T-helper 2 cell (primary cell): ENCODE results near the gene CEP41.
"Not testable (repeated sequence)": the region's sequence is repeated elsewhere in the genome, so short reads cannot be mapped to it uniquely, and the experiment has no call there.

Source experiments
- DNase-seq, 5 experiments: peaks; one replicate each; pipeline versions ENCODE4 v3.0.0 to v3.0.0-alpha.2; 2012 to 2022

Gene CEP41

DNA sequence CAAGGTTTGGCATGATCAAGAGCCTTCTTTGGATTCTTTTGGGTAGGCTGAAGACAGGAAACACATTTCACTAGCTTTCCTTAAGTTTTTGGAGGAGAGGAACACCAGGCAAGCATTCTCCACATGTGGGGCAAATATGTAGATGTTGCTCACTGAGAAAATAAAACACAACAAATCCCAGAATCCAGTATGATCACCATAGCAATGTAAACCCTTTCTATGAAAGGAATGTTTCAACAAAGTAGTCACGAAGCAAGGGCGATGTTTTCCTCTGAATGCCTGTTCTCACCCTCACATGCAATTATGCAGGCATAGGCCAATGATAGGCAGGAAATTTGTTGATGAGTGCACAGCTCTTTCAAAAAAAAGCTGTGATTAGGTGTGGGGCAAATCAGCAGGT is 20.5 kb upstream of the CEP41 start:
- DNase-seq = no peak

- DNase-seq = peak in 1 of 5 experiments; percentile 61
These were observed 17.4 kb upstream of the CEP41 start for GRCh38 chr7:130458257-130458656.

DNA sequence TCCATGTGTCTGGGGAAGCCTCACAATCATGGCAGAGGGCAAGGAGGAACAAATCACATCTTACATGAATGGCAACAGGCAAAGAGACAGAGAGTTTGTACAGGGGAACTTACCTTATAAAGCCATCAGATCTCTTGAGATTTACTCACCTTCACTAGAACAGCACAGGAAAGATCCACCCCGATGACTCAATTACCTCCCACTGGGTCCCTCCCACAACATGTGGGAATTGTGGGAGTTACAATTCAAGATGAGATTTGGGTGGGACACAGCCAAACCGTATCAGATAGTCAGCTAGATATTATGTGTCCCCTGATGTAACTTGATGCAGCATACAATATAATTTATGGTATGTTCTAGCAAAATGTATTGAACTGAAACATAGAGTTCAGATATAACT is 14.1 kb upstream of the CEP41 start:
- no peak for DNase-seq

DNA sequence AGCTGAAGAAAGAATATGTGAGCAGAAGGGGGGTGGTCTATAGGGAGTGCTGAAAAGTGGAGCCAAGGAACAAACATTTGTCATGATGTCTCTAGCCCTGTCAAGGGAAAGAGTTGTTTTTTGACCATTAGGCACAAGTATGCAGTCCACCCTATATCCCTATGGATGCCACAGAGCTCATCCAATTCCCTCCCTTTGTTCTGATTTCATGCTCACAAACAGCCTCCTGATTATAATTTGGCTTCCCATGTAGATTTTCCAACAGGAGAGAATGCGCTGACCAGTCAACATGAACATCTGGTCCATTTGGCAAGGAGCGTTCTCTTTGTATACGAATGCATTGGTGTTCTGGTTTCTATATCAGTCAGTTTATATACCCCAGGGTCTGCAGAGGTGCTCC is 12.1 kb upstream of the CEP41 start:
- DNase-seq = no peak

DNA sequence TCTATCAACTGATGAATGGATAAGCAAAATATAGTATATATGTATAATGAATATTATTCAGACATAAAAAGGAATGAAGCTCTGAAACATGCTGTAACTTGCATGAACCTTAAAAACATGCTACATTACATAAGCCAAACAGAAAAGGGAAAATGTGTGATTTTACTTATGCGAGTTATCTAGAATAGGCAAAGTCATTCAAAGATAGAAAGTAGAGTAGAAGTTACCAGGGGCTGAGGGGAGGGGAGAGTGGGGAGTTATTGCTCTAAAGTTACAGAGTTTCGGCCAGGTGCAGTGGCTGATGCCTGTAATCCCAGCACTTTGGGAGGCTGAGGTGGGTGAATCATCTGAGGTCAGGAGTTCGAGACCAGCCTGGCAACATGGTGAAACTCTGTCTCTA is 10.5 kb upstream of the CEP41 start:
- DNase-seq = not testable (repeated sequence)

GRCh38 chr7:130446259-130446658 is 5.4 kb upstream of the CEP41 start:
- peak in 1 of 5 experiments; percentile 58 for DNase-seq

DNA sequence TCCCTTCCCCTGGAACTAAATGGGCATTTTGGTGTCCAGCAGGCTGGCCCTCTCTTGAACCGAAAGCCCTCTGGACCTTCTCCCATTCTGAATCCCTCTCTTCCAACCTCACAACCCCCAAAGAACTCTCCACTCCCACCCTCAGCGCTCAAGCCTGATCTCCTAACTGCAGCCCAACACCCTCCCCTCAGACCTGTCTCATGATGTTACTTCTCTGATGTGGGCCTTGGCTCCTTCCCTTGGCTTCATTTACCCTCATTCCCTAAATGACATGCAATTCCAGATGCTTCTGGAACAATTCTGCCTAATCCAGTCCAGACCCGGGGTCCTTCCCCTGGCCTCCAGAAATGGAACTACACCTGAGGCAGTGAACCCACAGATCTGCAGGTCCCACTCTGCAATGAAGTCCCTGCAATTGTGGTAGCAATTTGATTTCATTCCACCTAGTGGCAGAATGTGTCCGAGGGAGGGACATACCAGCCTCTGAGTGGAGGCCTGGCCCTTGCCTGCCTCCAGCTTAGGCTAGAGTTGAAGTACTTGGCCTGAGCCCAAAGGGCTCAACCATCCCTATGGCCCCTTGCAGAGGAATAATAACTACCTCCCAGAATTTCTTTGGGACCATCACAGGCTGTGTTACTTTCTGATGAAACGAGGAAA is 4.1 kb upstream of the CEP41 start:
- DNase-seq = peak in 1 of 5 experiments; percentile 18

GRCh38 chr7:130444234-130444633 is 3.4 kb upstream of the CEP41 start:
- DNase-seq = peak in 1 of 5 experiments; percentile 15

DNA sequence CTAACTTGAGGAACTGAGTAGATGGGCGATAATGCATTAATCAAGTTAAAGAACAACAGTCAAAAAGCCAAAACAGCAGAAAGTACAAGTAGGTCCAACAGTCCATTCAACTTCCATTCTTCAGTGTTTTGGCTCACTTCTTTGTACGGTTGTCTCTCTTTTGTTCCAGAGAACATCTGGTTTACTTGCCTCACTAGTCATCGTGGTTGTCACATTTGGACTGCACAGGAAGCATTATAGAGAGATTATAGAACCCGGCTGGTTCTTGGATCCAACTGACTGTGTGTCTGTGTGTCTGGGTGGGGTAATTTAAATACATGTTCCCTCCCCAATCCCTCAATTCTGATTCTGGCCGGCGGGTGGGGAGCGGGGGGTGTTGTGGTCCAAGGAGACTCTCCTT is 1.8 kb upstream of the CEP41 start:
- no peak for DNase-seq

DNA sequence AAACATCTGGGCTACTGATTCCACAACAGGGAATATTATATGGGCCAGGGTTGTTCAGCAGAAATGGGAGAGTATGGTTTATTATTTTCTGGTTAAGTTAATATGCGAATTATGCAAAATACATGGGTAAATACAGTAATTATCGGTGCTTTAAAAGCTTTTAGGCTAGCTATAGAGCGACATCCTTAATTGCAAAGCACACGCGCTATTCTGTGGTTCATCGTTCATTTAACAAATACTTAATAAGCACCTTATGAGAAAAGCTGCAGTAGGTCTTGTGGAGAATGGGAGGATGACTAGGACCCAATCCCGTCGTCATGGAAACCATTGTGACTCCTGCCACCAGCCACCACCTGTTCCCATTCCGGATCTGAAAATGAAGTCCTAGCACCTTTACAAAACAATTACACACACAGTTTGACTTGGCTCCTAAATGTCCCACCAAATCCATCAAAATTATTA is 623 bp upstream of the CEP41 start:
- no peak for DNase-seq

DNA sequence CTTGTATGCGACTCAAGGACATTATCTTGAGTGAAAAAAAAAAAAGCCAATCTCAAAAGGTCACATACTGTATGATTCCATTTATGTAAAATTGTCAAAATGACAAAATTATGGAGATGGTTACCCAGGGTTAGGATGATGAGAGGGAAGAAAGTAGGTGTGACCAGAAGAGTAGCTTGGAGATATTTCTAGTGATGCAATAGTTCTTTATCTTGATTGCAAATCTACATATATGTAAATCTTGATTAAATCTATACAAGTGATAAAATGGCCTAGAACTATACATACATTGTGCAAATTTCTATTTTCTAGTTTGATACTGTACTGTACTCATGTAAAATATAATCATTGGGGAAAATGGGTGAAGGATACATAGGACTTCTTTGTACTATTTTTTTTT is 4.6 kb downstream of the CEP41 start:
- DNase-seq = no peak

DNA sequence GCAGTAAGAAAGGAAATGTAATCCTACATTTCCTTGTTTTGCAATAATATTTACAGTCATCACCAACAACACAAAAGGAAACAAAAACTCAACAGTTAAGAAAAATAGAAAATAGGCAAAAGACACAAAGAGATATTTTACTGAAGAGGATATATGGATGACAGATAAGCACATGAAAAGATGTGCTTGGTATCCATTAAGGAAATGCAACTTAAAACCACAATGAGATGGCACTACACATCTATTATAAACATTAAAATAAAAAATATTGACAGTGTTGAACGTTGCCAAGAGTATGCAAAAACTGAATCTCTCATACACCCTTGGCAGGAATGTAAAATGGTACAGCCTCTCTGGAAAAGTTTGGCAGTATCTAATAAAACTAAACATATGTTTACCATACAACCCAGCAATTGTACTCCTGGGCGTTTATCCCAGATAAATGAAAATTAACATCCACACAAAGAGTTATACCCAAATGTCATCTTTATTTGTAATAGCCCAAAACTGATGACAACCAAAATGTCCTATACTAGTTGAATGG is 5.4 kb downstream of the CEP41 start:
- no peak for DNase-seq

GRCh38 chr7:130433301-130433700 is 7.5 kb downstream of the CEP41 start:
- no peak for DNase-seq

GRCh38 chr7:130432886-130433285 is 7.9 kb downstream of the CEP41 start:
- no peak for DNase-seq

- DNase-seq = no peak
These were observed 9.8 kb downstream of the CEP41 start for GRCh38 chr7:130430841-130431666.

DNA sequence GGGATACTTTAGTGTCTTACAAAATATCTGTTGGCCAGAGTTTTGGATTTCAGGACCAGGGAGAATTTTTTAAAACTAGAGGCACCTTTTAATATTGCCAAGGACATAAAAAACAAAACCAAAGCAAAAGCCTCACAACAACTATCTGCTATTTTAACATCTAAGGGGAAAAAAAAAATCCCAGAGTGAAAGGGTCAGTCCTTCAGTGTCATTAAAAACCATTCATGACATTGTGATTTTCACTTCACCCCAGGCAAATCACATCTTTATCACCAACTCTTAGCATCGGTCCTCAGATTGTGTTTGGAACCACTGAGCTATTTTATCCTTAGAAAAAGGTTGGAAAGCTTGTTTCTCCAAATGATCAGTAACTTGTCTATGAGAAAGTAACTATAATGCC is 10.7 kb downstream of the CEP41 start:
- DNase-seq = no peak

- no peak for DNase-seq
These were observed 11.8 kb downstream of the CEP41 start for GRCh38 chr7:130429019-130429418.

DNA sequence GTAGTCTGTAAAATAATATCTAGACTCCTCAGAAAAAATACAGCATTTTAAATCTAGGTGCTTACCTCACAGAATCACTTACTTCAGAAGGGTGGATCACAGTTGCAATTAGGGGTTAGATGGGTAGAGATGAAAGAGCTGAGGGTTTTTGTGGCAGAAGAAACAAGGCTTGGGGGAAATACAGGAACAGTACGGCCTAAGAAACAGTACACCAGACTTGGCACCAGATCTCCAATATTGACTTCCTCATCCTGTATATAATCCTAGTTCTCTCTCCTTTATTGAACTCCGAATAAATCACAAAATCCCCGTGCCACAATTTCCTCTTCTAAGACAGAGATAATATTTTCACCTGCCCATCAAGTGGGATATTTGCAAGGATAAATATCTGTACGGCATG is 14.3 kb downstream of the CEP41 start:
- DNase-seq = peak in 1 of 5 experiments; percentile 7

- DNase-seq = no peak
These were observed 15.0 kb downstream of the CEP41 start for GRCh38 chr7:130425796-130426195.

- no peak for DNase-seq
These were observed 17.2 kb downstream of the CEP41 start for GRCh38 chr7:130423501-130424037.

DNA sequence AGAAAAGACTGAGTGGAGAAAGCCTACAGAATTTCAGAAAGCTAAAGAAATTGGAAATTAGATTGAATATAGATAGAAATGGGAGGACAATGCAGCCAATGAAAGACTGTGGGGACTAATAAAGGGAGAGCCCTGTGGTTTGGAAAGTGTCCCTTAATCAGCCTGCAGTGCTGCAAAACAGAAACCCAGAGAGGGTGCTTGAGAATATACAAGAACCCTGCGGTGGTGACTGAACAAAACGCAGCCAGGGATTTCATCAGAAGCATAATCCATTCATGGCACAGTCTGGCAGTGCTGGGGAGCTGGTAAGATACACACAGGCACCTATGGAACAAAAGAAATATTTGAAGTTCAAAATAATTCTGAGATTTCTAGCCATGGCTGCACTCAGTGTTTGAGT is 19.1 kb downstream of the CEP41 start:
- peak in 1 of 5 experiments; percentile 47 for DNase-seq

DNA sequence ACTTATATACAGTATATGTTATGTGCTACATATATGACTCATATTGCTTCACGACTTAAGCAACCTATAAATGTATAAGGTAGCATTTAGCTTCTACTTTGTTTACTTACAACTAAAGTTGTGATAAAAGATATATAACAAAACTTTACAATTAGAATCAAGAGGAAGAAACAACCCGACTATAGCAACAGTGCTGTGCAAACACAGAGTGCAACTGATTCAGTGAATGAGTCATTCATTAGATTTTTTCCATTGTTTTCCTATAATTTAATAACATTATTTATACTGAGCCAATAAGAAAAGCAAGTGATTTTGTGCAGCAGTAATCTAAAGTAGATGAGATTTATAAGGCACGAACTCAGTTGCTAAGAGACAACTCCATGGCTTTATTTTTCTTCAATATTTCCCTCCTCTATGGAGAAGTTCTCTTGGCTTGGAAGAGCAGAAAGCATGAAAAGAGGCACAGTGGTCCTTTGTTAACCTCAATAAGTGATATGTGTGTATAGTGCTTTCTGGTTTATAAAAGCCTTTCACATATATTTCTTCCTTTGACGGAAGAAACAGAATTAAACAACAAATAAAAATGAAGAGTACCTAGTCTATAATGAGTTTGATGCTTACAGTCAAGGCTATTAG is 19.8 kb downstream of the CEP41 start:
- DNase-seq = no peak

DNA sequence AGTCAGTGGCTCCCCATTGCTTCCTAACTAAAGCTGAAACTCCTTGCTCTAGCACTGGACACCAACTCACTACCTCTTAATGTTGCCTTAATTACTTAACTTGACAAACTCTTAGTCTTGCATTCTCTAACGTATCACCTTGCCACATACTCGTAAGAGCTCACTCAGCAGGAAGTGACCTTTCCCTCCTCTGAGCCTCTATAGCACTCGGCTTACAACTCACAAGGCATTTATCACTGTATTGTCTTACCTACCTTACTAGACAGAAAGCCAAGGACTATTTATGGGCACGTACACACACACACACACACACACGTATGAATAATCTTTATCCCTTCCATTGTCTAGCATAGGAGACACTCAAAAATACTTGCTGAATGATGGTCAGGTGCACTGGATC is 21.2 kb downstream of the CEP41 start:
- DNase-seq = no peak
